Thymus (tissue), 11 donors: ENCODE results near the gene MBD3L5. TPM values are rescaled to one million over a fixed set of nuclear protein-coding genes. Genes with fewer than 3 reads are reported as not detected.
"Not testable (repeated sequence)": the region's sequence is repeated elsewhere in the genome, so short reads cannot be mapped to it uniquely, and the experiment has no call there.

ENCODE experiments used
- DNase-seq, 9 donors: peaks; one replicate each; pipeline ENCODE4 v3.0.0-alpha.2; 2013; ENCODE audit warnings: low spot score in 9 of 9, low read depth in 6 of 9, missing footprints in 1 of 9
- H3K27ac ChIP-seq, 2 donors: one replicate each; pipeline ENCODE4 v1.5.1; 2013; ENCODE audit warnings: control low read depth in 1 of 2, low read depth in 1 of 2, low read length in 1 of 2, mild to moderate bottlenecking in 1 of 2, moderate library complexity in 1 of 2
- H3K27me3 ChIP-seq, 2 donors: one replicate each; pipeline ENCODE4 v1.5.1; 2013; ENCODE audit warnings: low read length in 1 of 2; ENCODE audit not compliant: control insufficient read depth in 2 of 2, insufficient read depth in 1 of 2
- H3K36me3 ChIP-seq, 2 donors: one replicate each; pipeline ENCODE4 v1.5.1; 2013; ENCODE audit warnings: low read length in 1 of 2, mild to moderate bottlenecking in 1 of 2, moderate library complexity in 1 of 2; ENCODE audit not compliant: control insufficient read depth in 2 of 2, insufficient read depth in 2 of 2
- H3K4me1 ChIP-seq, 2 donors: one replicate each; pipeline ENCODE4 v1.5.1; 2013; ENCODE audit warnings: low read length in 2 of 2; ENCODE audit not compliant: control insufficient read depth in 2 of 2, insufficient read depth in 2 of 2
- H3K4me3 ChIP-seq, 2 donors: one replicate each; pipeline ENCODE4 v1.5.1; 2013; ENCODE audit warnings: low read length in 2 of 2, control low read depth in 1 of 2, mild to moderate bottlenecking in 1 of 2
- H3K9me3 ChIP-seq, 2 donors: one replicate each; pipeline ENCODE4 v1.5.1; 2013; ENCODE audit warnings: low read length in 1 of 2, mild to moderate bottlenecking in 1 of 2; ENCODE audit not compliant: control insufficient read depth in 2 of 2, insufficient read depth in 1 of 2
- WGBS: extraction: QIAGEN DNeasy Blood & Tissue Kit; methylation state at CpG from one replicate; pipeline ENCODE4 v1.1.7; 2013; 5-methylcytosine and 5-hydroxymethylcytosine counted together
- polyA plus RNA-seq: library from polyadenylated mRNA; stranded (reverse); fragments of 200-250 nt; gene quantifications from one replicate; pipeline ENCODE4 v1.2.3, GENCODE V29; 2013
- total RNA-seq: library from RNA; stranded (reverse); fragments of 120-200 nt; gene quantifications from one replicate; pipeline ENCODE4 v1.2.4, GENCODE V29; 2013
- donor health status: healthy.

Gene MBD3L5
- total and polyA plus RNA-seq, 2 donors, result 0.21 TPM; not detected in 1

DNA sequence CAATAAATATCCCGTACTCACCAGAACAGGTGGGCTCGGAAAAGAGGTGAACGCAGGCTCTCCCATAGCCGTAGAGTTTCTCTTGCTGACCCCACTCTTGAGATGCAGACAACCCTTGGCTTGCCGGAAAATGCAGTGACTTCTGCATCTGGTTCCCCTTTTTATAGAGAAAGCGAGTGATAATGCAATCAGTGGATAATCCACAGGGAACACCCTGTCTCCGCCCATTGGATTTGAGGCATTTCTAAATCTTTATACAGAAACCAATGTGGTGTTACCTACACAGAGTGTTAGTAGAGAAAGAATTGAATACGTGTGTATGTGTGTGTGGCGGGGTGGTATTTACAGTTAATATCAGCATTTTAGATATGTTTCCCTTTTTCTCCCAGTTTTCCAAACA lies 9.7 kb downstream of the MBD3L5 start, which contains the start of gene MBD3L4:
Gene MBD3L4 (minus strand): TSS at position 101 of the 400 bp plus-strand sequence. CDS start 35 bp downstream, at position 66.
- not testable (repeated sequence) for DNase-seq, H3K9me3 ChIP-seq, H3K36me3 ChIP-seq, H3K27ac ChIP-seq, H3K4me3 ChIP-seq, H3K4me1 ChIP-seq, H3K27me3 ChIP-seq
- WGBS, result no CpG with 5 or more reads among the region's 9 CpGs

- not testable (repeated sequence) for H3K4me3 ChIP-seq, H3K27ac ChIP-seq, H3K4me1 ChIP-seq, H3K36me3 ChIP-seq, DNase-seq, H3K27me3 ChIP-seq, H3K9me3 ChIP-seq
- no CpG with 5 or more reads among the region's 2 CpGs for whole genome bisulfite sequencing
Observed at GRCh38 chr19:7041563-7041962, 11.2 kb downstream of the MBD3L5 start.

- H3K4me3 ChIP-seq, H3K9me3 ChIP-seq, H3K27ac ChIP-seq, DNase-seq, H3K27me3 ChIP-seq, H3K36me3 ChIP-seq, H3K4me1 ChIP-seq: not testable (repeated sequence)
- no CpG with 5 or more reads among the region's 7 CpGs for WGBS
Observed at GRCh38 chr19:7049021-7049420, 18.6 kb downstream of the MBD3L5 start, which contains the start of gene MBD3L2. MBD3L2 (plus strand) TSS chr19:7049321; CDS start chr19:7049374, 53 bp downstream.

DNA sequence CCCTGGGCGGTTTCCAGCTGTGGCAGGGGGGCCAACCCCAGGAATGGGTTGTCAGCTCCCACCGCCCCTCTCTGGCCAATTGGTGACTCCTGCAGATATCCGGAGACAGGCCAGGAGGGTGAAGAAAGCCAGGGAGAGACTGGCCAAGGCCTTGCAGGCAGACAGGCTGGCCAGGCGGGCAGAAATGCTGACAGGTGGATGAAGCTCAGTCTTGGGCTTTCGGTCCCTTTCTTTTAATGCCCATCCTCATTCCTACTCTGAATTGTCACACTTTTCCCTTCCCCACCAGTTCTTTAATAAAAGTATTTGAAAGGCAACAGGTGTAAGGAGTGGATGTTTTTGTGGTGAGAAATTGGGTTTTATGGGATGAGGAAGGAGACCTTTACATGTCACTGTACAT lies 21.0 kb downstream of the MBD3L5 start:
- H3K27ac ChIP-seq, H3K4me3 ChIP-seq, H3K9me3 ChIP-seq, H3K4me1 ChIP-seq, H3K27me3 ChIP-seq, H3K36me3 ChIP-seq, DNase-seq: not testable (repeated sequence)
- 100% methylated on average over 2 of the region's 5 CpGs for WGBS

DNA sequence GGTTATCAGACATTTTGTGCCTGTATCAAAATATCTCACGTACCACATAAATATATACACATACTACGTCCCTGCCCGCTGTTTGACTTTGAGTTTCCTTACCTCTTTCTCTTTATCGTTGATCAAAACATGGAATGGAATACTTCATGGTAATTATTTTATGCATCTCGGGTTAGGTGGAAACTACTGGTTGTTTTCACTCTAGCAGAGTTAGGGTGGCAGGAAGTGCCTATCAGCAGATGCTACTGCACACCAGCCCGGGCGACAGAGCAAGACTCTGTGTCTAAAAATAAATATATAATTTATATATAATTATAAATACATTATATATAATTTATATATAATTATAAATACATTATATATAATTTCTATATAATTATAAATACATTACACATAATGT lies 22.5 kb downstream of the MBD3L5 start:
- WGBS, result 82% methylated on average over 7 of the region's 7 CpGs
- not testable (repeated sequence) for H3K9me3 ChIP-seq, H3K27ac ChIP-seq, DNase-seq, H3K4me3 ChIP-seq, H3K27me3 ChIP-seq, H3K36me3 ChIP-seq, H3K4me1 ChIP-seq

GRCh38 chr19:7054635-7055368 lies 24.4 kb downstream of the MBD3L5 start:
- not testable (repeated sequence) for H3K4me3 ChIP-seq, H3K27ac ChIP-seq, H3K9me3 ChIP-seq, H3K36me3 ChIP-seq, DNase-seq, H3K27me3 ChIP-seq, H3K4me1 ChIP-seq
- 97% methylated on average over 12 of the region's 14 CpGs for WGBS

DNA sequence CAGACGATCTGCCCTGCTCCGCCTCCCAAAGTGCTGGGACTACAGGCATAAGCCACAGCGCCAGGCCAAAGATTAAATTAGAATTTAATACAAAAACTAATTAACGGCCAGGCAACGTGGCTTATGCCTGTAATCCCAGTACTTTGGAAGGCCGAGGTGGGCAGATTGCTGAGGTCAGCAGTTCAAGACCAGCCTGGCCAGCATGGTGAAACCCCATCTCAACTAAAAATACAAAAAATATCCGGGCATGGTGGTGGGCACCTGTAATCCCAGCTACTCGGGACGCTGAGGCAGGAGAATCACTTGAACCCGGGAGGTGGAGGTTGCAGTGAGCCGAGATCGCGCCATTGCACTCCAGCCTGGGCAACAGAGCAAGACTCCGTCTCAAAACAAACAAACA lies 25.3 kb downstream of the MBD3L5 start:
- not testable (repeated sequence) for H3K4me3 ChIP-seq, H3K27me3 ChIP-seq, H3K9me3 ChIP-seq, DNase-seq, H3K36me3 ChIP-seq, H3K27ac ChIP-seq, H3K4me1 ChIP-seq
- 96% methylated on average over 12 of the region's 14 CpGs for WGBS

DNA sequence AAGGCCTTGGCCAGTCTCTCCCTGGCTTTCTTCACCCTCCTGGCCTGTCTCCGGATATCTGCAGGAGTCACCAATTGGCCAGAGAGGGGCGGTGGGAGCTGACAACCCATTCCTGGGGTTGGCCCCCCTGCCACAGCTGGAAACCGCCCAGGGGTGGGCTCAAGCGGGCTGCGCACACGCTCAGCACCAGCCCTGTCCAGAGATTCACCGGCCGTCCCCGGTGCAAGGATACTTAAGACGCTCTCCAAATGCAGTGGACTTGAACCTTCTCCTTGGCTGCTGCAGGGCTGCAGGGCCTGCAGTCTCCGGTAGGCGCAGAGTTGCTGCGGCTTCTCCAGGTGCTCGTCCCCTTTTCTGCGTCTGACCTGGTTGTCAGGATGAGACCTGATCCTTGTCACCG lies 26.0 kb downstream of the MBD3L5 start:
- not testable (repeated sequence) for DNase-seq, H3K27me3 ChIP-seq, H3K4me3 ChIP-seq, H3K36me3 ChIP-seq, H3K4me1 ChIP-seq, H3K27ac ChIP-seq, H3K9me3 ChIP-seq
- WGBS, result 91% methylated on average over 8 of the region's 16 CpGs

DNA sequence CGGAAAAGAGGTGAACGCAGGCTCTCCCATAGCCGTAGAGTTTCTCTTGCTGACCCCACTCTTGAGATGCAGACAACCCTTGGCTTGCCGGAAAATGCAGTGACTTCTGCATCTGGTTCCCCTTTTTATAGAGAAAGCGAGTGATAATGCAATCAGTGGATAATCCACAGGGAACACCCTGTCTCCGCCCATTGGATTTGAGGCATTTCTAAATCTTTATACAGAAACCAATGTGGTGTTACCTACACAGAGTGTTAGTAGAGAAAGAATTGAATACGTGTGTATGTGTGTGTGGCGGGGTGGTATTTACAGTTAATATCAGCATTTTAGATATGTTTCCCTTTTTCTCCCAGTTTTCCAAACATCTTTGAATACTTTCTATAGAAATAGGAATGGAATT lies 28.2 kb downstream of the MBD3L5 start, which contains the start of gene MBD3L3:
Gene MBD3L3 (minus strand): TSS at position 101 of the 400 bp plus-strand sequence. CDS start 71 bp downstream, at position 30.
- not testable (repeated sequence) for H3K36me3 ChIP-seq, H3K4me3 ChIP-seq, H3K27ac ChIP-seq, H3K27me3 ChIP-seq, DNase-seq, H3K9me3 ChIP-seq, H3K4me1 ChIP-seq
- no CpG with 5 or more reads among the region's 8 CpGs for WGBS
